Activated effector memory CD4-positive, alpha-beta T cell treated with Interleukin-2 at 50 U/mL for 16 hours (primary cell): ENCODE measurements around the gene MAPKAPK5.
"Not testable (repeated sequence)": the region's sequence is repeated elsewhere in the genome, so short reads cannot be mapped to it uniquely, and the experiment has no call there.

Experiments used
- DNase-seq: peaks from one replicate; pipeline ENCODE4 v3.0.0-alpha.2; 2020

The MAPKAPK5 gene

DNA sequence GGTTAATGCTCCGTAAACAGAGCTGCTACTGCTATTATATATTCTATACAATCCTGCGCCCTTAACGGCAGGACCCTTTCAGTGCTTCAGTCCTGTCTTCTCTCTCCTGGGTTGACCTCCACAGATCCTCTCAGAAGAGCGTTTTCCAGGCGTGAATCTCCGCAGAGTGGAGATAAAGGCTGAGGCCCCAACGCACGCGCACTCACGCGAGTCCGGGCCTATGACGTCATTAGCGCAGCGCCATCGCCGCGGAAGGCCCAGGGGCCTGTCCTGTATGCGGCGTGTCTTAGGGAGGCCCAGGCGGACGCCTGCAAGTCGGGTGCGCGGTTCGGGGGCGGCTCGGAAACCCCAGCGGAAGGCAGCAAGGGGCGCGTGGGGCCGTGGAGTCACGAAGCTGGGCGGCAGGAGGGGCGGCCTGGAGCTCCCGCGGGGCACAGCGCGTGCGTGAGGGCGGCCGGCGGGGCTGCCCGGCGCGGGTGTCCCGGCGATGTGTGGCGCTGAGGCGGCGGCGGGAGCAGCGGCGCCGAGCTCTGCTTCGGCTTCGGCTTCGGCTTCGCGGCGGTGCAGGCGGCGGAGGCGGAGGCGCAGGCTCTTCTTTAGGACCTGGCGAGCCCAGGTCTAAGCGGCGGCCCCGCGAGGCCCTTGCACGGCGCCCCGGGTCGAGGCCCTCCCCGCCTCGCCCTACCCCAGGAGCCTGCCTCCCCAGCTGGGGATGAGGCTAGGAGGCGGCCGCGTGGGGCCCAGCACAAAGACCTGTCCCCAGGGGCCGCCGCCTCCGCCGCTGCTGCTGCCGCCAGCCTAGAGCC, at the start of gene MAPKAPK5:
TSS of gene MAPKAPK5 (plus strand) at position 479 of the 806 bp plus-strand sequence. CDS start 506 bp downstream, outside the sequence.
- DNase-seq: peak; percentile 96

GRCh38 chr12:111792856-111793235, 49.2 kb upstream of the MAPKAPK5 start:
- DNase-seq: no peak

DNA sequence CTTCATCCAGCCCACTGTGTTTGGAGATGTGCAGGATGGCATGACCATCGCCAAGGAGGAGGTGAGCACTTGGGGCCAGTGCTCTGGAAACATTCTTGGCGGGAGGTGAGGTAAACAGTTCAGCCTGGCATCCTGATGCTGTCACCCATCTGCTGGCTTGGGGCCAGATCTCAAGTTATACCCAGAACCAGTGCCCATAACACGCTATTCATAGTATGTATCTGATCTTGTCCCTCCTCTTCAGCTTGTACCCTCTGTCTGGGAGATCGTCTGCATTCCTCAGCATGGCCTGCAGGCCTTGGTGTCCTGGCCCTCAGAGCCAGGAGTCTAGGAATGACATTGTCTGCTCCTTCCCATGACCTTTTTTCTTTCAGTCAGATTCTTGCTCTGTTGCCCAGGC, 43.8 kb upstream of the MAPKAPK5 start:
- no peak for DNase-seq

DNA sequence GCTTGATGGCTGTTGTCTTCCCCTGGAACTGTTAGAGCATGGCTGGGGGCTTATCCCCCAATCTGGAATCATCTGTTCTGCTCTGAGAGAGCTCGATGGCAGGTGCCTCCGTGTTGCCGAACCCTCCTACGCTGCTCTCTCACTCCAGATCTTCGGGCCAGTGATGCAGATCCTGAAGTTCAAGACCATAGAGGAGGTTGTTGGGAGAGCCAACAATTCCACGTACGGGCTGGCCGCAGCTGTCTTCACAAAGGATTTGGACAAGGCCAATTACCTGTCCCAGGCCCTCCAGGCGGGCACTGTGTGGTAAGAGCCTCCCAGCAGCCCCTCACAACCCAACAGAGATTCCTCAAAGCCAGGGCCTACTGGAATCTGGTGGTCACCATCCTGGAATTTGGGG, 42.3 kb upstream of the MAPKAPK5 start:
- no peak for DNase-seq

DNA sequence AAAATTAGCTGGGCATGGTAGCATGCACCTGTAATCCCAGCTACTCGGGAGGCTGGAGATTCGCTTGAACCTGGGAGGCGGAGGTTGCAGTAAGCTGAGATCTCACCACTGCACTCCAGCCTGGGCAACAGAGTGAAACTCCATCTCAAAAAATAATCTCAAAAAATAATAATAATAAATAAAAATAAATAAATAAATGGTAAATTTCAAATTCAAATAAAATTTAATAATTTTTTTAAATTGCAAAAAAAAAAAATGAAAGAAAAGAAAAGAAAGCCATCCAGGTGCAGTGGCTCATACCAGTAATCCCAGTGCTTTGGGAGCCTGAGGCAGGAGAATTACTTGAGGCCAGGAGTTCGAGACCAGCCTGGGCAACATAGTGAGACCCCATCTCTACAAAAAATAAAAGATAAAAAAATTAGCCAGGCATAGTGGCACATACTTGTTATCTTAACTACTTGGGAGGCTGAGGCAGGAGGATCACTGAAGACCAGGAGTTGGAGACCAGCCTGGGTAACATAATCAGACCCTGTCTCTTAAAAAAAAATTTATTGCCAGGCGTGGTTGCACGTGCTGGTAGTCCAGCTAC, 38.9 kb upstream of the MAPKAPK5 start:
- DNase-seq: no peak

DNA sequence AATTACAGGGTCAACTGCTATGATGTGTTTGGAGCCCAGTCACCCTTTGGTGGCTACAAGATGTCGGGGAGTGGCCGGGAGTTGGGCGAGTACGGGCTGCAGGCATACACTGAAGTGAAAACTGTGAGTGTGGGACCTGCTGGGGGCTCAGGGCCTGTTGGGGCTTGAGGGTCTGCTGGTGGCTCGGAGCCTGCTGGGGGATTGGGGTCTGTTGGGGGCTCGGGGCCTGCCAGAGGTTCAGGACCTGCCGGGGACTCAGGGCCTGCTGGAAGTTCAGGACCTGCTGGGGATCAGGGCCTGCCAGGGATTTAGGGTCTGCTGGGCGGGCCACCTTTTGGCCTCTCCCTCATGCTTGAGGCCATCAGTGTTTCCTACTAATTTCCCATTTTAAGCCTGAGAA, 38.2 kb upstream of the MAPKAPK5 start:
- DNase-seq: no peak

DNA sequence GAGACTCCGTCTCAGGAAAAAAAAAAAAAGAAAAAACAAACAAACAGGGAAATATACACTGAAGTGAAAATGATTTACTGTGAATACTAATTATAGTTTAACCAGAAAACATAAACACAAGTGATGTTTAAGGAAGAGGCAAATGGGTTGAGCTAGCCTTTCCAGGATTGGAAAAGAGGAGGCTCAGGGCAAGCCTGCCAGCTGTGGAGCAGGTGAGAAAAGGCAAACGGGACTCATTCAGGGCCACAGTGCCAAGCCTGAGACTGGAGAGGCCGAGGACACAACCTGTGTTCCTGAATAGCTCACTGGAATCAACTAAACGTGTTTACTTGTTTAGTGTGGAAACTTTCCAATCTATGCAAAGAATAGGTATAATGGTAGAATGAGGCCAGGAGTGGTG, 35.7 kb upstream of the MAPKAPK5 start:
- DNase-seq: no peak

DNA sequence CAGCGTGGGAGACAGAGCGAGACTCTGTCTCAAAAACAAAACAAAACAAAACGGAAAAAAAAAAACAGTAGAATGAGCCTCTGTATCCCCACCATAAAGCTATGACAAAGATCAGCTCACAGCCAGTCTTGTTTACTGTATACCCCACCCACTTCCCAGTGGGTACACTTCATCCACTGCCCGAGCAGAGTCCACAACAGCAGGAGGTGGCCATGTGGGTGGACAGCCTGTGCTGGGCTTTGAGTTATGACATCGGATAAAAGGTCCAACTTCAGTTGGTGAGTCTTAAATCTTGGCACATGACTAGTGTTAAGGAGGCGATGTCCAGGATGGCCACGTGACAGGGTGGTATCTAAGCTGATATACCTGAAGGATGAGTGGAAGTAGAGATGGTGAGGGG, 34.8 kb upstream of the MAPKAPK5 start:
- DNase-seq: no peak

- DNase-seq: peak; percentile 42
Observed at GRCh38 chr12:111812881-111813741, 28.9 kb upstream of the MAPKAPK5 start.

DNA sequence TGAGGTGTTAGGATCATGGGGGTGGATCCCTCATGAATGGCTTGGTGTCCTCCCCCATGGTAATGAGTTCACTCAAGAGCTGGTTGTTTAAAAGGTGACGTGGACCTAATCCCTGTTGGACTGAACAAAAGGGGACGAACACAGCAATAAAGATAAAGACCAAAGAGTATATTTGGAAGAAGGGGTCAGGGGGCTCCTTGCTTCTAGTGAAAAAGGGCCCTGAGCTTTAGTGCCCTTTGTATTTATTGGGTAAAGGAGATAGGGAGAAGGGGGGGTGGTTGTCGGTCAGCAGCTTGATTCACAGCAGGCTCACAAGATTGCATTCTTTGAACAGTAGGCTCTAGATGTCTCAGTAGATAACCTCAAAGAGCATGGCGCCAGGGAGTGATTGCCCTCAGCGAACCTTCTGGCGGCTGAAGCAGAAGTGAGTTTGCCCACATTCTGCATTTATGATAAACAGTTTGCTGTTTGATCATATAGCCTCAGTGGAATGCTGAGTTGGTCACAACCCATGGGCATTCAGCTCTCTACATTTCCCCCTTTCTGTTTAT, 25.9 kb upstream of the MAPKAPK5 start:
- no peak for DNase-seq

DNA sequence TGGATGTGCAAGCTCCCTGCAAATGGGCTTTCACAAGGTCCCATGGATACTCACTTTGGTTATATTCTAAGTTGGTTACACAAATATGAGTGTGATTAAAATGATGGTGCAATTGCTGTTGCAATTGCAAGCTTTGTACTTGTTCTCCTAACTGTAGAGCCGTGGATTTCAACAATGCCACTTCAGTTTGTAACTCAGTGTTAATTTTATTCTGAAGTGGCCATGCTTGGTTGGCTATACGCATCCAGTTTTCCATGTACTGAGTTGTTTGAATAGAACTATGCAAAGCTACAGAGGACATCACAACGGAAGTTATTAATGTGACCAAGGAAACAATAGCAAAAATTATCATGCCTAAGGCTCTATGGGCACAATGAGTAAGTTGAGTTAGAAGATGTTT, 25.1 kb upstream of the MAPKAPK5 start:
- not testable (repeated sequence) for DNase-seq

- DNase-seq: no peak
Observed at GRCh38 chr12:111818340-111818739, 23.7 kb upstream of the MAPKAPK5 start.

DNA sequence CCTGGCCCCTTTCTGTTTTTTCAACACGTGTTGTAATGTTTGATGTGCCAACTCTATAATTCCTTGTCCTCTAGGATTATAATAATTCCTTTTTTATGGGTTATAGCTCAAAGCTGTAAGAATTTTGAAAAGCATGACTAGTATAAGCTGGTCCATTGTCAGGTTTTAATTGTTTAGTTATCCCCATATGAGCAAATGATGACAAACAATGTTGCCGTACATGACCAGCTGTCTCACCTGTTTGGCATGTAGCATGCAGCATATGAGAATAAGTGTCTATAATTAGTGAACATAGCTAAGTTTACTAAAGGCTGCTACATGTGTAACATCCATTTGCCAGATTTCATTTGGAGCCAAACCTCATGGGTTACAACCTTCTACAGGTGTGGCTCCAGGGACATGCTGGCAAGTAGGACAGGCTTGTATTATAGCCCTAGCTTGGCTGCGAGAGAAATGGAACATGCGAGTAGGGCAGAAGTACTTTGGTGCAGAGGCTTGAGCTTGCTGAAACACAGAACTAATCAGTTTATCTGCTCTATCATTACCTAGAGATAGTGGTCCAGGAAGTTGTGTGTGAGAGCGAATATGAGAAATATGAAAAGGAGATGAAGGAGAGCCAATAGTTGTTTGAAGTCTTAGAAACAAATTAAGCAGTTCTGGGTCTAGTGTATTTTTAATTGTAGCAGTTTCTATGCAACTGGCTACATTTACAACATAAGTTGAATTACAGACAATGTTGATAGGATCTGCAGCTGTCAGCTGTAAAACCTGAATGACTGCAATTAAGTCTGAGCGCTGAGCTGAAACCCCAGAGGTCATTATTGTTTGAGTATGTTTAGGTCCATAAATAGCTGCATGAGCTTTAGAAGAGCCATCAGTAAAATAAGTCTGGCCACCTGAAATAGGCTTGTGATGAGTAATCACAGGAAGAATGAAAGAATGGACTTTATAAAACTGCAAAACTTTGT, 22.6 kb upstream of the MAPKAPK5 start:
- DNase-seq: no peak

DNA sequence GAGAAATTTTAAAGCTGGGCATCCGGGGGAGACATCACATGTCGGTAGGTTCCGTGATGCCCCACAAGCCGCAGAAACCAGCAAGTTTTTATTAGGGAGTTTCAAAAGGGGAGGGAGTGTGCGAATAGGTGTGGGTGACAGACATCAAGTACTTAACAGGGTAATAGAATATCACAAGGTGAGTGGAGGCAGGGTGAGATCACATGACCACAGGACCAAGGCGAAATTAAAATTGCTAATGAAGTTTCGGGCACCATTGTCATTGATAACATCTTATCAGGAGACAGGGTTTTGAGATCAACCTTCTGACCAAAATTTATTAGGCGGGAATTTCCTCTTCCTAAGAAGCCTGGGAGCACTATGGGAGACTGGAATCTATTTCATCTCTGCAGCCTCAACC, 21.2 kb upstream of the MAPKAPK5 start:
- not testable (repeated sequence) for DNase-seq

DNA sequence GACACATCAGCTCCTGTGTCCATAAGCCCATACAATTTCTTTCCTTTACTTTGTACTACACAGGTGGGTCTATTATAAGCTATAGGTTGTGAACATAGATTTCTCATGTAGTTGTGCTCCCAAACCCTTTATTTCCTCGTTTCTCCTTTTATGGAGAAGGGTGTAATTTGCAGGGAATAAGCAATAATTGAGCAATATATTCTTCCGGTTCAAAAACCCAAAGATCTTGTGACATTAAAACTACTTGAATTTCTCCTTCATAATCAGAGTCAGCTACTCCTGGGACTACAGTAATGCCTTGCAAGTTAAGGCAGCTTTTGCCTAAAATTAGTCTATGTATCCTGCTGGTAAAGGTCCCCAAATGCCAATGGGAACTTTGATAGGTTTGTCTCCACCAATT, 19.1 kb upstream of the MAPKAPK5 start:
- no peak for DNase-seq

DNA sequence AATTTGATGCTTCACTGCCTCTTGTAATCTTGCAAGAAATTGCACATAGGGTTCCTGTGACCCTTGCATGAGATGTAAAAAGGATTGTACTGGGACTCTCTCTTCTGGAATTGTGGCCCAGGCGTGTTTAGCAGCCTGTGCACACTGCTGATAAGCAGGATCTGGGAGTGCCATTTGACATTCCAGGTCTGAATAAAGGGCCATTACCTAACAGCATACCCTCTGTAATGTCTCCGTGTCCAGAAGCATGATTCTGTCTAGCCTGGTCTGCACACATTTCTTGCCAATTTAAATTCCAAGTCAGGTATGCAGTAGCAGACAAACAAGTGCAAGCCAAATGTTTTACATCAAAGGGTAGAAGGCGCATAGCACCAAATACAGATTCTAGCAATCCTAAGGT, 18.1 kb upstream of the MAPKAPK5 start:
- no peak for DNase-seq

DNA sequence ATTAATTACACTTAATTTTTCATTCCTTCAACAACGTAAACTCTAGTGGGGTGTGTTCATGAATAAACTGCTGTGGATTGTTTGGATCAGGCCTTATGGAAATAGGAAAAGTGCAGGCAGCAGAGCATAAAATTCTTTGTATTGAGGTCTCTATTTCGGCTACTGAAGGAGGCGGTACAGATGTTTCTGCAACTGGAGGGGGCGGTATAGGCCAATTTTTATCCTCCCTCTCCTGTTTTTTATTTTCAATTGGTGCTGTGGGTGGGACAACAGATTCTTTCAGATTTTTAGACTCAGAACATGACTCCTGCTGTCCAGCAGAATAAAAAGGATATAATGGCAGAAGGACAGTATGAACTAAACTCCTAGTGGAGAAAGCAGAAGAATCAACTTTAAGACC, 17.7 kb upstream of the MAPKAPK5 start:
- not testable (repeated sequence) for DNase-seq

- no peak for DNase-seq
Observed at GRCh38 chr12:111825509-111825908, 16.5 kb upstream of the MAPKAPK5 start.

DNA sequence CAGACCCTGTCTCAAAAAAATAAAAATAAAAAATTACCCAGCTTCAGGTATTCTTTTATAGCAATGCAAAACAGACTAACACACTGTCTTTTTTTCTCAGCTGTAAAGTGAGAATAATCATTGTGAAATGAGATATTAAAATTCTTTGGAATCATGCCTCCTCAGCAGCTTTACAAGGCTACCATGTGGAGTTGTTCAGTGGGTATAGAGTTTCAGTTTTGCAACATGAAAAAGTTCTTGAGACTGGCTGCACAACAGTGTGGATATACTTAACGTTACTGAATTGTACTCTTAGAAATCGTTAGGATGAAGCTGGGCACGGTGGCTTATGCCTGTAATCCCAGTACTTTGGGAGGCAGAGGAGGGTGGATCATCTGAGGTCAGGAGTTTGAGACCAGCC, 15.7 kb upstream of the MAPKAPK5 start:
- DNase-seq: no peak

DNA sequence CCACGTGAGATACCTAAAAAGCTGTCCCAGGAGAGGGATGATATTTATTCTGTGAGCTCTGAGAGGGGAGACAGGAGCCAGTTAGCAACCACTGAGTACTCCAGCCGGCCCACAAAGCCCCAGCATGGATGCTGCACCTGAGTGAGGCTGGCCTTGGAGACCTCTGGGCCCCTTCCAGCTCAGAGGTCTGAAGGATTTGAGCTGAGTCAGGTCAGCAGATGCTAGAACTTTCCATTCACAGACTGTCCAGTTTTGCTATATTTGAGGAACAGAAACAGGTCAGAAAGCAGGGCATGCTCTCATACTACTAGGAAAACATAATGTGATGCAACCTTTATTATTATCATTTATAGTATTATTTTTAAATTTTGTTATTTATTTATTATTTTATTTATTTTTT, 15.0 kb upstream of the MAPKAPK5 start:
- DNase-seq: no peak

GRCh38 chr12:111827907-111828306, 14.1 kb upstream of the MAPKAPK5 start:
- no peak for DNase-seq

- no peak for DNase-seq
Observed at GRCh38 chr12:111828338-111828979, 13.6 kb upstream of the MAPKAPK5 start.
